GM20431 (cell line): ENCODE data around the gene CLEC1B.
"Not testable (repeated sequence)": the region's sequence is repeated elsewhere in the genome, so short reads cannot be mapped to it uniquely, and the experiment has no call there.

ENCODE experiments used
- in situ Hi-C: fragments of 300-500 bp; cut with MseI, MboI; formaldehyde crosslinking; loops from one replicate; pipeline ENCODE4 v1.15.0; 2020; ENCODE audit warnings: low sequenced_read_pairs; ENCODE audit not compliant: unreplicated experiment

Gene CLEC1B

GRCh38 chr12:9976626-9977025 is 22.3 kb downstream of the CLEC1B start:
- in situ Hi-C loops, result not testable (repeated sequence)

DNA sequence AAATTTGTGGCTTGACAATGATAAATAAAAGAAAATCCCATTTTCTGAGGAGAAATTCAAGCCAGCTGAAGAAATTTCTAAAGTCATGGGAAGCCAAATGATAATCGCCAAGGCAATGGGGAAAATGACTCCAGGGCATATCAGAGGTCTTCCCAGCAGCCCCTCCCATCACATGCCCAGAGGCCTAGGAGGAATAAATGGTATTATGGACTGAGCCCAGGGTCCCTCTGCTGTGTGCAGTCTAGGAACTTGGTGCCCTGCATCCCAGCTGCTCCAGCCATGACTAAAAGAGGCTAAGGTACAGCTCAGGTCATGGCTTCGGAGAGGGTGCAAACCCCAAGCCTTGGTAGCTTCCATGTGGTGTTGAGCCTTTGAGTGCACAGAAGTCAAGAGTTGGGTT is 23.3 kb downstream of the CLEC1B start:
- in situ Hi-C loops, result no loop called here

GRCh38 chr12:9974731-9975130 is 24.2 kb downstream of the CLEC1B start:
- in situ Hi-C loops, result not testable (repeated sequence)

- in situ Hi-C loops, result no loop called here
These were observed 25.0 kb downstream of the CLEC1B start for GRCh38 chr12:9973949-9974348.

GRCh38 chr12:9971181-9971580 is 27.7 kb downstream of the CLEC1B start, which contains the start of gene CLEC12A:
Gene CLEC12A, plus strand, starts transcription at chr12:9971409. Its CDS starts 188 bp downstream, at chr12:9971597.
- in situ Hi-C loops, result no loop called here

GRCh38 chr12:9969673-9970072 is 29.2 kb downstream of the CLEC1B start:
- in situ Hi-C loops, result no loop called here

DNA sequence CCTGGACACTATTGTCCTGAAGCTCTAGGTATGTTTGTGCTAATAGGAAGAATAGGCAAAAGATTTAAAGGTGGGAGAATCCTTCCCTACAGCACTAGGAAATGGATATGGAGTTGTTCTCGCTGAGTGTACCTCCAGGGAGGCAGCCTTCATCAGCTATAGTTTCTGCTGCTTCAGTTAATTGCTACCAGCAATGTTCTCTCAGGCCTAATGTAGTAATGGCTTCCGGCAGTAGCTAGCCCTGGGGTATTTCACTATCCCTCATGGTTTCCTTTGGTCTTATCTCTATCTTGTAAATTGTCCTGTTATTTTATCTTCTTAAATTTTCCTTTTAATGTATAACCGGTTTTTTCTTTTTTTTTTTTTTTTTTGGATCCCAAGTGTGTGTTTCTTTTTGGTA is 37.0 kb downstream of the CLEC1B start:
- in situ Hi-C loops, result no loop called here

DNA sequence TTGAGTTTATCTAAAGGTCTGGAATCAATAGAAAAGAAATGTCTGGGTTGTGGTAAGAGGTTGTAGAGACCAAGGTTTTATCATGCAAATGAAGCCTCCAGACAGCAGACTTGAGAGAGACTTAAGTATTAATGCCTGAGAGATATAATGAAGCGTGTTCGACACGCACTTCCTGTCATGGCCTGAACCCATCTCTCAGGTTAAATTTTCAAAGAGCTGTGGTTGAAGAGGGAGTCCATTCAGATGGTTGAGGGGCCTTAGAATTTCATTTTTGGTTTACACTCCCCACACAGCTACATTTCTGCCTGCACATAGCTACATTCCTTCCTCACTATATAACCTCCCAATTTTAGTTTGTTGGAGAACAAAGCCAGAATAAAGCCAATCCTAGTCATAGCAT is 37.8 kb downstream of the CLEC1B start:
- in situ Hi-C loops, result no loop called here

DNA sequence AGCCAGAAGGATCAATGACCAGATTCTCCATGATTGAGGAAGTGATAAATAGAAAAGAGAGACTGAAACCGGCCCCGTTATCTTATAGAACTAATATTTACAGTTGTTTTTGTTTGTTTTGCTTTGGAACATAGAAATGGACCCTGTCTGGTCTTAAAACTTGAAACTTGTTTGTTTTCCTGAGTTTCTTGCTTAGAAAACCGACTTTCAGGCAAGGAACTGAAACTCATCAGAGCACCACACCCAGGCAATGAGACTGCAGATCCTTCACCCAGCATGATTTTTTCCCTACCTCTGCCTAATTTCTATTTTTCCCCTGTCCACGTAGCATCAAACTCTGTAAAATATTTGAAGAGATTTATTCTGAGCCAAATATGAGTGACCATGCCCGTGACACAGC is 38.3 kb downstream of the CLEC1B start:
- in situ Hi-C loops, result no loop called here

- in situ Hi-C loops, result no loop called here
These were observed 41.1 kb downstream of the CLEC1B start for GRCh38 chr12:9957834-9958233.

DNA sequence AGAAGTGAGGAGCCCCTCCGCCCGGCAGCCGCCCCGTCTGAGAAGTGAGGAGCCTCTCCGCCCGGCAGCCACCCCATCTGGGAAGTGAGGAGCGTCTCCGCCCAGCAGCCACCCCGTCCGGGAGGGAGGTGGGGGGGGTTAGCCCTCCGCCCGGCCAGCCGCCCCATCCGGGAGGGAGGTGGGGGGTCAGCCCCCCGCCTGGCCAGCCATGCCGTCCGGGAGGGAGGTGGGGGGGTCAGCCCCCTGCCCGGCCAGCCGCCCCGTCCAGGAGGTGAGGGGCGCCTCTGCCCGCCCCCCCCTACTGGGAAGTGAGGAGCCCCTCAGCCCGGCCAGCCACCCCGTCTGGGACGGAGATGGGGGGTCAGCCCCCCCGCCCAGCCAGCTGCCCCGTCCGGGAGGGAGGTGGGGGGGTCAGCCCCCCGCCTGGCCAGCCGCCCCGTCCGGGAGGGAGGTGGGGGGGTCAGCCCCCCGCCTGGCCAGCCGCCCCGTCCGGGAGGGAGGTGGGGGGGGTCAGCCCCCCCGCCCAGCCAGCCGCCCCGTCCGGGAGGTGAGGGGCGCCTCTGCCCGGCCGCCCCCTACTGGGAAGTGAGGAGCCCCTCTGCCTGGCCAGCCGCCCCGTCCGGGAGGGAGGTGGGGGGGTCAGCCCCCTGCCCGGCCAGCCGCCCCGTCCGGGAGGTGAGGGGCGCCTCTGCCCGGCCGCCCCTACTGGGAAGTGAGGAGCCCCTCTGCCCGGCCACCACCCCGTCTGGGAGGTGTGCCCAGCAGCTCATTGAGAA is 45.8 kb downstream of the CLEC1B start:
- in situ Hi-C loops, result not testable (repeated sequence)

DNA sequence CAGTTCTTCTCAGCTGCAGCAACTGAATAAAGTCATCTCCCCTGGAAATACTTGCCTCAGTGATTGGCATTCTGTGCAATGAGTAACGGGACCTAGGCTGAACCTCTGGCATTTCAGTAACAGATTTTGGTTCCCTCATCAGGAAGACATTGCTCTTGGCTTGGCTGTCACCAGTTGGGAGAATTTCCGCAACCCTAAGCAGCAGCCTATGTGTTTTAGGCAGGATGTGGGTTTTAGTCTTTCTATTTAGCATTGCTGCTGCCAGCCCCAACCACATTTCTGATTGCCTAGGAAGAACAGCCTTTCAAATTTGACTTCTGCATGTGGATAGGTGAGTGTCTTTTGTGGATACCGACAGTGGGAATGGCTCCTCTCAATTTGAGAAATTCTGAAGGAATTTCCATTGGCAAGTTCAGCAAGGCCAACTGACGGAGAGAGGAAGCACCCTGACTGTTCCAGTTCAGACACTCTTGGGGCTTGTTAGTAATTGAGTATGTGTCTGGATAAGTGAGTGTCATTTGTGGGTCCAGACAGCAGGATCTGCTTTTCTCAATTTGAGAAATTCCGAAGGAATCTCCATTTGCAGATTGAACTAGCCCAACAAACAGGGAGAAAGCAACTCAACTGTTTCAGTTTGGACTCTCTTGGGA is 47.8 kb downstream of the CLEC1B start:
- in situ Hi-C loops, result no loop called here

DNA sequence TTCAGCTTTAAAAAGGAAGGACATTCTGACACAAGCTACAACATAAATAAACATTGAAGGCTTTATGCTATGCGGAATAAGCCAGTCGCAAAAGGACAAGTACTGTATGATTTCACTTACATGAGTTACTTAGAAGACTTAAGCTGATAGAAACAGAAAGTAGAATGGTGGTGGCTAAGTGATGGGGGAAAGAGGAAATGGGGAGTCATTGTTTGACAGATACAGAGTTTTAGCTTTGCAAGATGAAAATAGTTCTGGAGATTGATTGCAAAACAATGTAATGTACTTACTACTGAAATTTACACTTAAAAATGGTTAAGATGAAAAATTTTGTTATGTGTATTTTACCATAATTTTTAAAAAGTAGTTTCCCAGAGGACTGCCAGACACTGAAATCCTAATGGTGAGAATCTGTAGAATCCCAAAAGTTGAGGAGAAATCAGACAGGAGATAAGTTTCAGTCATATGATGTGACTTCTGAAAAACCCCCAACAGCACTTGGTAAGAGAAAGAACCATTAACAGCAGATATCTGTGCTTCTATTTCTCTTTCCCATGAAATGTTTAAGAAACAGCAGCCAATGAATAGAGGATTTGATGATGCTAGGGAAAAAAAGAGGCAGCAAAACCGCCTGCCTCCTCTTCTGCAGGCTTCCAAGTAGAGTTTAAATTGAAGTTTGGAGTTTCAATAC is 50.2 kb downstream of the CLEC1B start:
- in situ Hi-C loops, result no loop called here

DNA sequence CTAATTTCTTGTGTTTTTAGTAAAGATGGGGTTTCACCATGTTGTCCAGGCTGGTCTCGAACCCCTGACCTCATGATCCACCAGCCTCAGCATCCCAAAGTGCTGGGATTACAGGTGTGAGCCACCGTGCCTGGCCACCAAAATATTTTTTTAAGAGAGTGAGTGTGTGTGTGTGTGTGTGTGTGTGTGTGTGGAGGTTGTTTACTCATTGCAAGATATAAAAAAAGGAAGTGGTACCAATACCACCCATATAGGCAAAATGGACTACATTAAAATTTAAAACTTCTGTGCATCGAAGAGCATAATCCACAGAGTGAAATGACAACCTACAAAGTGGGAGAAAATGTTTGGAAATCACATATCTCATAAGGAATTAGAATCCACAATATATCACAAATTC is 51.2 kb downstream of the CLEC1B start:
- in situ Hi-C loops, result no loop called here

DNA sequence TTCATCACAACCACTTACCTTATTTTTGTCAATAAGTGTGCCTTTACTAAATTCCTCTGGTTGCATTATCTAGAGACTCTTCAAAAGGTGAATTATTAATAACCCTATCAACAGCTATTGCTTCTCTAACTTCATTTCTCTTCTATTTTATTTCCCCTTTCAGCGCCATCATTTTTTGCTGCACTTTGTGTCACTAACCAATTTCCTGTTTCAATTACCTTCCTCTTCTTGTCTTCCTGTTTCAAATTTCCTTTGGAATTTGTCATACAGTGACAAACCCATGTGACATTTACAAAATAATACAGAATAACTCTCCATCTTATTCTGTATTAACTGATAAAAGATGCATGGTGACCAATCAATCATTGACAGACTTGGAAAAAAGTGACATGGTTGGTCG is 54.5 kb downstream of the CLEC1B start:
- in situ Hi-C loops, result no loop called here

GRCh38 chr12:9943240-9943639 is 55.7 kb downstream of the CLEC1B start:
- in situ Hi-C loops, result no loop called here
